ENCODE data around the gene DPP9. TPM values are rescaled to one million over a fixed set of nuclear protein-coding genes. Genes with fewer than 3 reads are reported as not detected.

The DPP9 gene
- polyA plus RNA-seq, 5 donors = 20.2 to 34.1 (median 29.0) TPM

GRCh38 chr19:4636151-4636717, 87.4 kb downstream of the DPP9 start:
- peak; percentile 57 to 60 for DNase-seq

- no peak for DNase-seq
Observed at GRCh38 chr19:4635754-4636116, 87.9 kb downstream of the DPP9 start.

GRCh38 chr19:4633140-4633967, 90.3 kb downstream of the DPP9 start:
- DNase-seq = no peak

Other genes with a start within 250 kb of the DPP9 start
- gene PLIN4, start 205.4 kb downstream of the DPP9 start, polyA plus RNA-seq (ENCODE audit: insufficient read depth in 1 of 5, insufficient read length in 5 of 5, low replicate concordance in 1 of 5) = 1 to 10 TPM in 3 of 5 donors, under 1 TPM in 2; 0.75 to 1.4 (median 1.1) TPM
- 1 to 10 TPM; 1.8 to 3.1 (median 1.8) TPM for gene PLIN5, start 188.6 kb downstream of the DPP9 start, polyA plus RNA-seq (ENCODE audit: insufficient read depth in 1 of 5, insufficient read length in 5 of 5, low replicate concordance in 1 of 5)
- gene LRG1, start 183.8 kb downstream of the DPP9 start, polyA plus RNA-seq (ENCODE audit: insufficient read depth in 1 of 5, insufficient read length in 5 of 5, low replicate concordance in 1 of 5) = 1 to 10 TPM in 3 of 5 donors, under 1 TPM in 2; 0.64 to 1.1 (median 1.0) TPM
- gene SEMA6B, start 164.2 kb downstream of the DPP9 start, polyA plus RNA-seq (ENCODE audit: insufficient read depth in 1 of 5, insufficient read length in 5 of 5, low replicate concordance in 1 of 5) = 1 to 10 TPM; 2.1 to 5.2 (median 2.8) TPM
- 10 to 100 TPM; 13.1 to 16.7 (median 13.7) TPM for gene TNFAIP8L1, start 84.3 kb downstream of the DPP9 start, polyA plus RNA-seq (ENCODE audit: insufficient read depth in 1 of 5, insufficient read length in 5 of 5, low replicate concordance in 1 of 5)
- 100 to 1,000 TPM in 1 of 5 donors, 10 to 100 TPM in 4; 57.2 to 105 (median 69.4) TPM for gene MYDGF, start 53.5 kb downstream of the DPP9 start, polyA plus RNA-seq (ENCODE audit: insufficient read depth in 1 of 5, insufficient read length in 5 of 5, low replicate concordance in 1 of 5)
- gene FEM1A, start 67.9 kb upstream of the DPP9 start, polyA plus RNA-seq (ENCODE audit: insufficient read depth in 1 of 5, insufficient read length in 5 of 5, low replicate concordance in 1 of 5) = 1 to 10 TPM; 1.4 to 2.4 (median 1.6) TPM
- gene TICAM1, start 107.9 kb upstream of the DPP9 start, polyA plus RNA-seq (ENCODE audit: insufficient read depth in 1 of 5, insufficient read length in 5 of 5, low replicate concordance in 1 of 5) = 1 to 10 TPM; 5.7 to 9.0 (median 7.7) TPM
- 10 to 100 TPM; 34.2 to 54.6 (median 40.5) TPM for gene PLIN3, start 143.8 kb upstream of the DPP9 start, polyA plus RNA-seq (ENCODE audit: insufficient read depth in 1 of 5, insufficient read length in 5 of 5, low replicate concordance in 1 of 5)
- under 1 TPM in 3 of 5 donors, not detected in 2; 0.06 to 0.18 (median 0.12) TPM for gene ARRDC5, start 179.1 kb upstream of the DPP9 start, polyA plus RNA-seq (ENCODE audit: insufficient read depth in 1 of 5, insufficient read length in 5 of 5, low replicate concordance in 1 of 5)
- 10 to 100 TPM; 17.5 to 24.6 (median 23.0) TPM for gene UHRF1, start 185.7 kb upstream of the DPP9 start, polyA plus RNA-seq (ENCODE audit: insufficient read depth in 1 of 5, insufficient read length in 5 of 5, low replicate concordance in 1 of 5)
- 10 to 100 TPM; 19.1 to 34.8 (median 24.8) TPM for gene KDM4B, start 245.3 kb upstream of the DPP9 start, polyA plus RNA-seq (ENCODE audit: insufficient read depth in 1 of 5, insufficient read length in 5 of 5, low replicate concordance in 1 of 5)